SK-N-MC (cell line): Measurements from ENCODE around the gene PRAMEF15.
"Not testable (repeated sequence)": the region's sequence is repeated elsewhere in the genome, so short reads cannot be mapped to it uniquely, and the experiment has no call there.

Experiments
- DNase-seq: peaks from one replicate; pipeline ENCODE4 v3.0.0-alpha.2; 2011; ENCODE audit warnings: low read depth, low spot score
- H3K27ac ChIP-seq: fragments of 200-600 bp; sonication (generic); 2 replicates; pipeline ENCODE4 v1.5.1; 2016; ENCODE audit warnings: mixed run types
- H3K36me3 ChIP-seq: fragments of 200-600 bp; sonication (generic); 2 replicates; pipeline ENCODE4 v1.6.1; 2017; ENCODE audit warnings: antibody characterized with exemption, low read length, mixed read lengths; ENCODE audit not compliant: insufficient read depth
- H3K4me3 ChIP-seq: fragments of 200-600 bp; sonication (generic); 2 replicates; pipeline ENCODE4 v1.5.1; 2016
- H3K9ac ChIP-seq: fragments of 200-600 bp; sonication (generic); 2 replicates; pipeline ENCODE4 v1.8.0; 2017; ENCODE audit warnings: mixed run types, mixed read lengths; ENCODE audit not compliant: insufficient read length
- H3K9me3 ChIP-seq: fragments of 200-600 bp; sonication (generic); 2 replicates; pipeline ENCODE4 v1.6.1; 2017; ENCODE audit warnings: low read depth, mild to moderate bottlenecking, antibody characterized with exemption, low read length, moderate library complexity, mixed read lengths

PRAMEF15 gene

DNA sequence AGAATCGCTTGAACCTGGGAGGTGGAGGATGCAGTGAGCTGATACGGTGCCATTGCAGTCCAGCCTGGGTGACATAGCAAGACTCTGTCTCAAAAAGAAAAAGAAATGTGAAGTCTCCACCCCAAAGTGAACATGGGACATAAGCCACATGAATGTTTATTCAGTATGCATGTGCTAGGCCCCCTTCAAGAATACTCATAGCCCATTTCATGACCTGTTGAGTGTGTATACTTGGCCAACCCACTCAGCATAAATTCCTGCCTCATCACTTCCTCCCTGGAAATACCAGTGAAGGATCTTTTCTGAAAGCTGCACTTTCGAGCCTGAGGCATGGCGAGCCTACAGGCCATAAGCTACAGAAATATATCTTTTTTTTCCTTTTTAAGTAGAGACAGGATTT is 49.5 kb downstream of the PRAMEF15 start:
- not testable (repeated sequence) for H3K9me3 ChIP-seq, DNase-seq, H3K36me3 ChIP-seq, H3K4me3 ChIP-seq, H3K9ac ChIP-seq, H3K27ac ChIP-seq

DNA sequence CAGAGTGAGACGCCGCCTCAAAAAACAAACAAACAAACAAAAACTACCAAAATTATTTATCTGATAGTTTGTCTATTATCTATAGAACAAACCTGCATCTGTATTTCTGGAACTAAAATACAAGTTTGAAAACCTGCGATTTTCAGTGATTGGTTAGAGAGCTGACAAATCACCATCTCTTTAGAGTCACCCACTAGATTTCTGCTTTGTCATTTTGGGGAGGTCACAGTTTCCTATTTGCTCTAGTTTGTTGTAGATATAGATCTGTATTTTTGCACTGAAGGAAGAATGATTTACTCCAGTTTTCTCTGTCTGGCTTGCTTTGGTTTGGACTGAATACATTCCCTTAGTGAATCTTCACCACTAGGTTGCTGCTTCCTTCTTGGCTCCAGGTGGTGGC is 51.2 kb downstream of the PRAMEF15 start:
- H3K4me3 ChIP-seq, H3K9ac ChIP-seq, H3K9me3 ChIP-seq, H3K36me3 ChIP-seq, DNase-seq, H3K27ac ChIP-seq: not testable (repeated sequence)

DNA sequence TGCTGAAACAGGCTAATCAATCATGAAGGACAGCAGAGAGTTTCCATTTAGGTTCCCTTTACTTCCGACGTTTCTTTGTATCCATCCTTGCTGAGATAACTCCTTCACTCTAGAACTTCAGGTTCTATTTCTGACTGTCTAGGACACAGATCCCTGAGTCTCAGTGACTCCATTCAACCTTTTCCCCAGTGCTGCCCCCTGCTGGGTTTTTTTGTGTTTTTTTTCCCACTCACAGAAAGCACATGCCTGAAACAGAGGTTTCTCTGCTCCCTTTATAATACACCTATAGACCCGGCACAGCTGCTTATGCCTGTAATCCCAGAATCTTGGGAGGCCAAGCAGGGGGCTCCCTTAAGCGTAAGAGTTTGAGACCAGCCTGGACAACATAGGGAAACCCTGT is 53.2 kb downstream of the PRAMEF15 start:
- not testable (repeated sequence) for H3K9me3 ChIP-seq, H3K36me3 ChIP-seq, DNase-seq, H3K9ac ChIP-seq, H3K27ac ChIP-seq, H3K4me3 ChIP-seq
